GM12878 (cell line): Measurements from ENCODE around the gene NKX2-3. TPM values are rescaled to one million over a fixed set of nuclear protein-coding genes. Genes with fewer than 3 reads are reported as not detected.

Experiments used
- ATAC-seq: fragments of 200-7000 bp; cut with Tn5 transposase; 3 replicates; pipeline ENCODE4 v1.9.1; 2020; ENCODE audit warnings: mild to moderate bottlenecking, moderate library complexity
- BruUV-seq: library from RNA; stranded (reverse); fragments of 400-500 nt; replicated peaks from 2 replicates; lab custom pipeline; 2021; lab: Mats Ljungman, UMichigan
- CTCF ChIA-PET: fragments of 300-600 bp; sonication (Branson Sonifier 250); formaldehyde crosslinking; extraction: SDS; loops from one replicate; lab custom pipeline; 2021; ENCODE audit warnings: inconsistent platforms; lab: Yijun Ruan, JAX
- POLR2A ChIA-PET: fragments of 350-600 bp; formaldehyde crosslinking; extraction: SDS; loops from one replicate; lab custom pipeline; 2021; ENCODE audit warnings: inconsistent platforms; lab: Charles Lee
- RAD21 ChIA-PET: fragments of 300-600 bp; sonication (Branson Sonifier 250); formaldehyde crosslinking; loops from one replicate; lab custom pipeline; 2023; ENCODE audit warnings: antibody characterized with exemption; ENCODE audit not compliant: unreplicated experiment; lab: Charles Lee
- SMC1A ChIA-PET: fragments of 300-600 bp; sonication (Branson Sonifier 250); formaldehyde crosslinking; loops from one replicate; lab custom pipeline; 2023; ENCODE audit not compliant: unreplicated experiment, uncharacterized antibody; lab: Charles Lee
- DNase-seq: peaks from one replicate; pipeline ENCODE4 v3.0.0-alpha.2; 2011; ENCODE audit warnings: low read depth, low spot score
- FAIRE-seq: peaks from 3 replicates; lab custom pipeline; 2011; peaks lifted over from hg19 to GRCh38; lab: Jason Lieb, UNC
- H2AFZ ChIP-seq: 2 replicates; pipeline ENCODE4 v1.6.0; 2011; ENCODE audit warnings: low read depth, low read length, control low read depth; ENCODE audit not compliant: control insufficient read depth
- H3K27ac ChIP-seq: 2 replicates; pipeline ENCODE4 v1.5.1; 2011; ENCODE audit warnings: control low read depth; ENCODE audit not compliant: control insufficient read depth, insufficient read depth
- H3K27me3 ChIP-seq, 2 experiments: replicated peaks in 1 of 2; 2 replicates each; pipeline versions ENCODE4 v1.6.0 to v1.6.1; 2011; ENCODE audit warnings: low read length in 1 of 2; ENCODE audit not compliant: control insufficient read depth in 2 of 2, insufficient read depth in 2 of 2
- H3K36me3 ChIP-seq, 2 experiments: 2 replicates each; pipeline ENCODE4 v1.5.1; 2011; ENCODE audit warnings: low read length in 1 of 2; ENCODE audit not compliant: control insufficient read depth in 2 of 2, insufficient read depth in 2 of 2
- H3K4me1 ChIP-seq: 2 replicates; pipeline ENCODE4 v1.6.1; 2011; ENCODE audit warnings: mild to moderate bottlenecking, low read length, moderate library complexity, mixed read lengths; ENCODE audit not compliant: control insufficient read depth, insufficient read depth
- H3K4me2 ChIP-seq: 2 replicates; pipeline ENCODE4 v1.6.0; 2011; ENCODE audit warnings: control low read depth; ENCODE audit not compliant: control insufficient read depth, insufficient read depth
- H3K4me3 ChIP-seq: fragments of 200-600 bp; sonication (generic); 2 replicates; pipeline ENCODE4 v1.5.1; 2016
- H3K79me2 ChIP-seq: 2 replicates; pipeline ENCODE4 v1.6.0; 2011; ENCODE audit warnings: low read length; ENCODE audit not compliant: control insufficient read depth, insufficient read depth
- H3K9ac ChIP-seq: 2 replicates; pipeline ENCODE4 v1.8.0; 2011; ENCODE audit warnings: low read length, control low read depth, mixed read lengths; ENCODE audit not compliant: control insufficient read depth, insufficient read depth
- H3K9me3 ChIP-seq: replicated peaks from 3 replicates; pipeline ENCODE4 v1.5.1; 2011; ENCODE audit warnings: mild to moderate bottlenecking, low read length; ENCODE audit not compliant: control insufficient read depth, insufficient read depth
- H4K20me1 ChIP-seq: 2 replicates; pipeline ENCODE4 v1.6.0; 2011; ENCODE audit not compliant: control insufficient read depth, insufficient read depth
- CHD2 ChIP-seq: IDR thresholded peaks from 2 replicates; pipeline ENCODE4 v1.6.1; 2011; ENCODE audit warnings: low read depth, low read length, improper control_type of control experiment, borderline replicate concordance
- DPF2 ChIP-seq: fragments of 450-650 bp; IDR thresholded peaks from 2 replicates; pipeline ENCODE4 v1.6.1; 2017; ENCODE audit warnings: mild to moderate bottlenecking
- NR2C2 ChIP-seq: IDR thresholded peaks from 2 replicates; pipeline ENCODE4 v1.6.1; 2011; ENCODE audit warnings: borderline replicate concordance, low read depth; ENCODE audit not compliant: control insufficient read depth, insufficient read length
- PAX8 ChIP-seq: fragments of 450-650 bp; IDR thresholded peaks from 2 replicates; pipeline ENCODE4 v1.6.1; 2017; ENCODE audit warnings: mild to moderate bottlenecking, moderate library complexity
- STAT3 ChIP-seq: IDR thresholded peaks from 2 replicates; pipeline ENCODE4 v1.6.1; 2011; ENCODE audit warnings: low read depth, low read length, improper control_type of control experiment
- ZNF592 ChIP-seq: fragments of 450-650 bp; IDR thresholded peaks from 2 replicates; pipeline ENCODE4 v1.6.1; 2017; ENCODE audit warnings: mild to moderate bottlenecking, moderate library complexity
- ZSCAN29 ChIP-seq: fragments of 450-650 bp; IDR thresholded peaks from 2 replicates; pipeline ENCODE4 v1.6.1; 2017; ENCODE audit warnings: mild to moderate bottlenecking, moderate library complexity
- WGBS: methylation state at CpG from one replicate; pipeline ENCODE4 v1.1.6; 2016; ENCODE audit warnings: low lambda C conversion rate; ENCODE audit not compliant: insufficient replicate concordance, insufficient coverage; ENCODE audit errors: missing lambda C conversion rate; 5-methylcytosine and 5-hydroxymethylcytosine counted together
- in situ Hi-C: fragments of 300-500 bp; cut with MboI; formaldehyde crosslinking; loops from 9 replicates; pipeline ENCODE4 v1.14.3; 2018; ENCODE audit warnings: mixed read lengths
- intact Hi-C: fragments of 100-400 bp; cut with micrococcal nuclease; formaldehyde crosslinking; loops from one replicate; pipeline ENCODE4 v1.14.2; 2022; ENCODE audit not compliant: unreplicated experiment
- polyA plus RNA-seq, 11 experiments: library from polyadenylated mRNA; depleted of rRNA in 4 of 11; unstranded in 6 of 11; stranded (reverse) in 5 of 11; fragments of >200 nt; fragmentation: Nextera tagmentation in 4 of 11; fragmentation: Illumina TruSeq in 1 of 11; extraction: Ambion mirVana in 4 of 11; extraction: Trizol in 1 of 11; gene quantifications; 1 replicate in 1 of 11; 2 replicates in 10 of 11; pipeline versions ENCODE4 v1.2.1 to v1.2.3, GENCODE V29; 2011 to 2016; ENCODE audit warnings: inconsistent platforms in 2 of 11, missing spikeins in 2 of 11, low read depth in 1 of 11
- total RNA-seq, 4 experiments: library from RNA; depleted of rRNA in 3 of 4; stranded (reverse); fragments of >200 nt in 3 of 4; fragmentation: Illumina TruSeq in 1 of 4; extraction: Trizol in 1 of 4; gene quantifications; 2 replicates each; pipeline versions ENCODE4 v1.2.1 to v1.2.3, GENCODE V29; 2013 to 2021

The NKX2-3 gene
- total and polyA plus RNA-seq, 10 of the 15 experiments (the other 5 are each of a cell fraction or from before 2014, with no cell fraction given), result not detected

DNA sequence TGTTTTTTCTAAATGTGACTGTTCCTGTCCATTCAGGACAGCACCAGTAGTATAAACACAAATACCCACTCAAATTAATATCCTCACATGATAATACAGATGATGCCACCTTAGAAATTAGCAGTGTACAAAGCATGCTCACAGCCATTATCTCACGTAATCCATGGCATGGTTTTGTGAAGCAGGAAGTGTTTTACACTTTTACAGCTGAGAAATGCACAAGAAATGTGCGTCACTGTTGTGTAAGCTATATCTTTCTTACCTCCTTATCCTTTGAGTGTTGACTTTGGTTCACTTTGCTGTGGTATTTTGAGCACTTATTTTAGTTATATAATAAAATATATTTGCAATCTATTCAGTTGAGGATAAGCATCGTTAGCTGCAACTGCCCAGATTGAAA lies 31.6 kb downstream of the NKX2-3 start:
- Histone ChIP-seq H3K4me1 (no peaks in the 10 kb centered on the region), H3K4me3 (no peak overlapping the region), H3K79me2 (no peaks in the 10 kb centered on the region), H3K9me3 (no peaks in the 10 kb centered on the region), H3K27me3 (no peaks in the 10 kb centered on the region; a peak in 1 of 4 replicates)
- SMC1A ChIA-PET, result interaction anchor here (0.6 kb wide), 1 partner anchor 9 kb away, joined by 3 read pairs; no protein-coding TSS in a partner anchor
- in situ Hi-C loops (no loop called here), intact Hi-C loops (no loop called here)
- no peak for FAIRE-seq
- POLR2A ChIA-PET, result interaction anchor here (0.5 to 0.7 kb wide), 2 partner anchors 55 to 811 kb away, joined by 3 read pairs; no protein-coding TSS in a partner anchor
- WGBS, result 18% methylated on average over 3 of the region's 3 CpGs
- CTCF ChIA-PET, result interaction anchor here (0.9 to 11.1 kb wide), 4 partner anchors 16 to 147 kb away, joined by 3 to 201 read pairs (median 9); no protein-coding TSS in a partner anchor
- ATAC-seq, result no peak
- RAD21 ChIA-PET, result no interaction called here
- DNase-seq, result no peak
- TF ChIP-seq ZSCAN29, result no peak
- no peak for TF ChIP-seq DPF2
- TF ChIP-seq NR2C2, result no peak
- TF ChIP-seq CHD2, result no peak
- no peak for TF ChIP-seq ZNF592
- TF ChIP-seq PAX8, result no peak
- TF ChIP-seq STAT3, result no peak
- TF ChIP-seq, all 136 proteins: peak for 0
- H3K9ac ChIP-seq, result no peak overlapping the region
- no peaks in the 10 kb centered on the region for H4K20me1 ChIP-seq
- no peak overlapping the region for H2AFZ ChIP-seq
- H3K27ac ChIP-seq, result no peak overlapping the region
- no peaks in the 10 kb centered on the region for H3K36me3 ChIP-seq
- no peak overlapping the region for H3K4me2 ChIP-seq
- no TSS peak for BruUV-seq
